Activated naive CD4-positive, alpha-beta T cell treated with anti-CD3 and anti-CD28 coated beads, Interleukin-2, amount 50 U/mL, for 16 hours (primary cell): ENCODE results near the gene UBP1.
"Not testable (repeated sequence)": the region's sequence is repeated elsewhere in the genome, so short reads cannot be mapped to it uniquely, and the experiment has no call there.

Experiments used
- DNase-seq: peaks from one replicate; pipeline ENCODE4 v3.0.0-alpha.2; 2020

The UBP1 gene

DNA sequence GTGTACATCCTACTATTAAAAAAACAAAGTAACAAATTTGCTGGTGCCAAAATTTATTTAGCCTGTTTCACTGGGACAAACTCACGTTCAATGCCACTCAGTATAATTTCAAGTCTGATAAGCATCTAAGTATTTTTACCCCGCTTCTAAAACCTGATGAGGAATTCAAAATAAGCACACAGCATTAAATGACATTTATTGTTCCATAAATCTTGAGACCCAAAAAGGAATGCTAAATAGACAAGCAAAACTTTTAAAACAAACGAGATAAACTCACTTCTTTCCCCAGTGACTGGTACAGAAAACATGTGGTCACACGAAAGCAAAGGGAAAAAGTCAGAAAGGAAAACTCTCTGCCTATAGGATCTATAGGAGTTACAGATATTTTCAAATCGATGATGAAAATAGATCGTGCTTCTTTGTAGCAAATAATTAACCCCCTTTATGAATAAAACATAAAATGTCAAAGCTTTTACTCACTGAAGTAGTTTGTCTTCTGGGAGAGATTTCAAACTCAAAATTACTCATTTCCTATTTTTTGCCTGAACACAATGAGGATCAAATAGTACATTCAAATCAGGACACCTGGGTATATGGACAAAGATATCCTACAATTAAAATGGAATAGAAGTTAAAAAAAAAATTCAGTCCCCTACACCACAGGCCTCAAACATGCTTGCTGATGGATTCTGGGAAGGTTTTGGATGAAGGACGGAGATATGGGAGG lies 51.7 kb downstream of the UBP1 start:
- DNase-seq, result no peak

DNA sequence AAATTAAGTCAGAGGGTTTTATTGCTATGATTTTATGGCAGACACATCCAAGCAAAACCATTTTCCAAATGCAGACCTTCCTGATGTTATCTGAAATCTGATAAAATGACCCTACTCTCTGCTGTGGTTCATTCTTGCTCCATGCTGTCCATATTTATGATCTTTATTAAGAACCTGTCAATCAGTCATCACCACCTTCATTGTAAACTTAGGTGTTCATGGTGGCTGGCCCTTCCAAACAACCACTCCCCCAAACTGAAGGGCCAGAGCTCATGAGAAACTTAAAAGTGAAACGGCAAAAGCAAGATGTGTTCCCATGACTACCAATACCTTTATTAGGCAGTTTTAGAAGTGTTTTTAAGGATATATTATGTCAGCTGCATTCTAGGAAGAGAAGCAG lies 53.6 kb downstream of the UBP1 start:
- no peak for DNase-seq

DNA sequence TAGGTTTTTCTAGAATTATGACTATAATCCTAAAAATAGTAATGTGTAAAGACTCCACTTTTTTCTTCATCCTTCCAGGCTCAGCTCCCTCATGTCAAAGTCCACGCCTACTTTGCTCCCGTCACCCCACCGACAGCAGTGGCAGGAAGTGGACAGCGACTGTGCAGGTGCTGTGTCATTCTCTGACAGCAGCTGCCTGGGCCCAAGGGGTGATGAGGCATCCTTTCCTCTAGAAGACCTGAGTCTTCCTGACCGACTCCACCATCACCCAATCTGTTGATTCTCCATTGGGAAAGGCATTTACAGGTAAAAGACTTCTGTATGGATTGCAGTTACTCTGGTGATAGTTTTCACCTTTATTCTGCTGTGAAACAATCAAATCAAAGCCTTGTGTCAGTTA lies 54.8 kb downstream of the UBP1 start:
- DNase-seq, result no peak

GRCh38 chr3:33383951-33384350 lies 56.3 kb downstream of the UBP1 start:
- DNase-seq, result no peak

DNA sequence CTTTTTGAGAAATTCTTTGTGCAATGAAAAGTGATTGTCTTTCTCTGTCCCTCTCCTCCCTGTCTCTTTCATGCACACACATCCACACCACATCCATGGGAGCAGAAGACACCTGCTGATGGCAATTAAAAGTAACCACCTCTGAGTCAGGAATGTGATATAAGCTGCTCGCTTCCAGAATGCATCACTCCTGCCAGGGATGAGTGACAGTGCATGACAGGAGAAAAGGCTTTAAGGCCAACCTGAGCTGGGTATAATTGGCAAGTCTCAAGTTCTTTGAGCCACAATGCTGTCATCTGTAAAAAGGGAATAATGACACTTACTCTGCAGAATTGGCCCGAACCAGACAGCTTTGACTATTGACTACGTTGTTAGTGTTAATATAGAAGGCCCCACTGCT lies 59.6 kb downstream of the UBP1 start:
- DNase-seq, result no peak

- DNase-seq, result no peak
Observed at GRCh38 chr3:33377931-33378330, 62.3 kb downstream of the UBP1 start.

- DNase-seq, result no peak
Observed at GRCh38 chr3:33377489-33377888, 62.7 kb downstream of the UBP1 start.

GRCh38 chr3:33373082-33373437 lies 67.1 kb downstream of the UBP1 start:
- DNase-seq, result no peak

GRCh38 chr3:33372218-33373081 lies 67.8 kb downstream of the UBP1 start:
- DNase-seq, result peak; percentile 31

- DNase-seq, result no peak
Observed at GRCh38 chr3:33364531-33365128, 75.6 kb downstream of the UBP1 start.

DNA sequence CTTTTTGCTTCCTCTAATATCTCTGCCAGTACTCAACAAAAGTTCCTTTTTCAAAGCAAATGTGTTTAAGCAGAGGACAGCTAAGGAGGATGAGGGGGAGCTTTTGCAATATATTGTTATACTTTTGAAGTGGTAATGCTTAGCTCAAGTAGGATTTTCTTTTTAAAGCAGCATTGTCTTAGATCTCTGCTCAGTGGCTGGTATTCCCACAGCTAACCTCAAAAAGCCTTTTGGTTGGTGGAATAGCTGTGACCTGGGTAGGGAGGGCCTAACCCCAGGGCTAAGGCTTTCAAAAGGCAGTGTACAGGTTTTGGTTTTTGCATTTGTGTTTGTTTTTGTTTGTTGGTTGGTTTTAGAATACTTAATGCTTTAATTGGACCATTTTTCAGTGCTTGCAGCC lies 76.1 kb downstream of the UBP1 start:
- no peak for DNase-seq

- DNase-seq, result no peak
Observed at GRCh38 chr3:33363113-33363800, 76.9 kb downstream of the UBP1 start.

DNA sequence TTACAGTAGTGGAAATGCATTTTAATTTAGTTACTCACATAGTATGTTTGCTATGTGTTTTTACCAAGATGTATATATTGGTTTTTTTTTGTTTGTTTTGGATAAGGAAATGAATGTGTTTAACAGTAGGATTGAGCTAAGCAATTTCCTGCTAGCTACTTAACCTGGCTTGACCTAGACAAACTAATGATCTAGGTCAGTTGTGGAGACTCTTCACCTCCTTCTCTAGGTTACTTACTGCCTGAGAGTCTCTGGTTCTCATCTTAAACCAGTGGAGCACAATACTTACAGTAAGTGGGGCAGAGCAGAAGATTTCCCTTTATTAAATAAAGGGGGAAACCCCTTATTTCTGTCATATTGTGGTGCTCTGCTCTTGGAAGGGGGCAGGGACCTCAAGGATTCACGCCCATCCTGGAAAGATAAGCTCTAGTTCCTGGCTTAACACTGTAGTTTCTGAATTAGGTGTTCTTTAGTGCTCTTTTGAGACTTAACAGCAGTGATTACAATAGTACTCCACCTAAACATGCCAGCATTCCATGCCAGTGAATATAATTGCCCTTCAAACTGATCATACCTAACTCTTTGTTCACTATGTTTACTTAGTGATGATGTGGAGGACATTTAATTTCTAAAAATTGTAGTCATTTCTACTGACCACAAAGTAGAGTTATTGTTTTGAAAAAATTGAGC lies 79.9 kb downstream of the UBP1 start:
- no peak for DNase-seq

DNA sequence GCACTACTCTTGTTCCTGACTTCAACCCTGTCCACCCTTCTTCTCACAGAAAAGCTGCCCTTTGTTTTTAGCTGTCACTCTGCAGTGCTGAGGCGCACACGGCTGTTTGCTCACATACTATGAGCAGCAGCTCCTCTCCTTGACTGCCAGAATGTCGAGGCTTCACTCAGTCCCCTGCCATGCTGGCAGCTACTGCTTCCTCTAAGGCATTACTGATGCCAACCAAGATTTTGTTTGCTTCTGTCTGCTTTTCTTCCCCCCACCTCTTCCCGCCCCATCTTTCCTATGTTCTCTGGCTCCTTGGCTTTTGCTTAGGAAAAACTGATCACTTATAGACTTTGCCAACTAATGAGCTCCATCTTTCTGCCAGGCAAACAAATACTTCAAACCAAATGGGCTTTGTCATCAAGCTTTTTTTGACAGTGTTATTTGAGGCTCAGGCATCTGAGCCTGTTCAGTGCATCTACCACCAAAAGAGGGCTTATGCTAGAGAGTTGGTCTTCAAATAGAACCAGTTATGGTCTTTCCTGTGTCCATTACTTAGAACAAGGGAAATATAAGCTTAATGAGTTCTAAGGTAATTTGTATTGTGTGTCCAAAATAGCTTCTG lies 81.9 kb downstream of the UBP1 start:
- no peak for DNase-seq

GRCh38 chr3:33355611-33356010 lies 84.6 kb downstream of the UBP1 start:
- DNase-seq, result no peak

DNA sequence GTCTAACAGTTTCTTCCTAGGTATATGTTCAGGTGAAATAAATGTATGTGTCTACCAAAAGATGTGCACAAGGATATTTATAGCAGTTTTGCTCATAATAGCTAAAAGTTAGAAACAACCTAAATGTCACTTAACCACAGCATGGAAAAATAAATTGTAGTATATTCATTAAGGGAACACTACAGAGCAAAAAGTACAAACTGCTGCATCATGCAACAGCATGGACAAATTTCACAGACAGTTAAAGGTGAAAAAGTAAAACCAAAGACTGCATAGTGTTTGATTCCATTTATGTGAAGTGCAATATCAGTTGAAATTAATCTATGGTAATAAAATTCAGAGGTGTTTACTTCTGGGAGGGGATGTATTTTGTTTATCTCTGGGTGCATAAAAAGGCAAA lies 100.4 kb downstream of the UBP1 start:
- no peak for DNase-seq

- not testable (repeated sequence) for DNase-seq
Observed at GRCh38 chr3:33338936-33339465, 101.2 kb downstream of the UBP1 start.
